HepG2 (cell line): ENCODE data around the gene PCDHA13.

Experiments used
- ATRX ChIP-seq: sonication (generic); formaldehyde crosslinking; IDR thresholded peaks from 2 replicates; pipeline ENCODE4 v1.4.0; 2020; ENCODE audit warnings: missing genetic modification reagents, borderline replicate concordance
- CBFB ChIP-seq: sonication (generic); formaldehyde crosslinking; IDR thresholded peaks from 2 replicates; pipeline ENCODE4 v1.4.0; 2020; ENCODE audit warnings: missing genetic modification reagents
- ERF ChIP-seq: IDR thresholded peaks from 2 replicates; pipeline ENCODE4 v1.6.1; 2018; ENCODE audit warnings: missing biosample characterization, missing genetic modification reagents
- EZH2 ChIP-seq: conservative IDR thresholded peaks from 2 replicates; pipeline ENCODE4 v1.6.1; 2012; ENCODE audit warnings: mild to moderate bottlenecking, low read depth, low read length, moderate library complexity
- GLI4 ChIP-seq: sonication (generic); formaldehyde crosslinking; IDR thresholded peaks from 2 replicates; pipeline ENCODE4 v1.5.1; 2020; ENCODE audit warnings: missing genetic modification reagents, mild to moderate bottlenecking, moderate library complexity, borderline replicate concordance
- HOXA5 ChIP-seq: sonication (generic); formaldehyde crosslinking; IDR thresholded peaks from 2 replicates; pipeline ENCODE4 v1.4.0; 2020; ENCODE audit warnings: missing genetic modification reagents
- JUND ChIP-seq: sonication (generic); formaldehyde crosslinking; IDR thresholded peaks from 2 replicates; pipeline ENCODE4 v1.8.0; 2022; ENCODE audit warnings: mild to moderate bottlenecking, missing genetic modification reagents
- POLR2A ChIP-seq, 2 experiments: IDR thresholded peaks; 2 replicates each; pipeline ENCODE4 v1.6.1; 2011; ENCODE audit warnings: low read depth in 2 of 2, low read length in 2 of 2, mild to moderate bottlenecking in 1 of 2, moderate library complexity in 1 of 2; ENCODE audit not compliant: insufficient read depth in 1 of 2
- YY1 ChIP-seq: IDR thresholded peaks from 2 replicates; pipeline ENCODE4 v1.6.1; 2011; ENCODE audit warnings: low read length, low read depth, moderate library complexity, mild to moderate bottlenecking; ENCODE audit not compliant: insufficient read depth, insufficient replicate concordance
- TF ChIP-seq, protein P1 (sequence below): sonication (generic); formaldehyde crosslinking; IDR thresholded peaks from 2 replicates; pipeline ENCODE4 v1.5.0; 2020; ENCODE audit warnings: mild to moderate bottlenecking, missing genetic modification reagents, moderate library complexity
- TF ChIP-seq, protein P2 (sequence below): sonication (generic); IDR thresholded peaks from 2 replicates; pipeline ENCODE4 v1.6.1; 2016; ENCODE audit warnings: low read depth, borderline replicate concordance
- TF ChIP-seq, protein P3 (sequence below): sonication (generic); formaldehyde crosslinking; conservative IDR thresholded peaks from 2 replicates; pipeline ENCODE4 v1.8.0; 2022; ENCODE audit warnings: low read depth, missing genetic modification reagents

DNA sequence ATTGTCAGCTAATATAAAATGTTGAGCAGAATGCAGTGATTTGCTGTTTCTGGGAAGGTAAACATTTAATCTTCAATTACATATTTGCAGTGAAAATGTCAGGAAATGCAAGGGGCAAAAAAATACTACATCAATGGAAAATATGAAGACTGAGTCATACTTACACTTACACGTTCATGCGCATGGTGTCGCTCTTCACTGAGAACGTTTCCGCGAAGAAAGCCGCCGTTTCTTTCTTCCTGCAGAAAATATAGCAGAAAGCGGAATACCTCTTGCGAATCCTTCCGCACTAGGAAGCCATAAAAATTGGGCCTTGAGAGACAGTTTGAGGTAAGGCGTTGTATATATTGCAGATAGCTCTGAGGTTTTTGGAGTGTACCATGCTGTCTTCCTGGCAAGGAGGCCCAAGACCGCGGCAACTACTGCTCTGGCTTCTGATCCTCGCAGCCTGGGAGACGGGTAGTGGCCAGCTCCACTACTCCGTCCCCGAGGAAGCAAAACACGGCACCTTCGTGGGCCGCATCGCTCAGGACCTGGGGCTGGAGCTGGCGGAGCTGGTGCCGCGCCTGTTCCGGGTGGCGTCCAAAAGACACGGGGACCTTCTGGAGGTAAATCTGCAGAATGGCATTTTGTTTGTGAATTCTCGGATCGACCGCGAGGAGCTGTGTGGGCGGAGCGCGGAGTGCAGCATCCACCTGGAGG, at the start of gene PCDHA13:
- no peak for TF ChIP-seq EZH2
- no peak for TF ChIP-seq CBFB (CRISPR knock-in tag)
- TF ChIP-seq, protein P1, sequence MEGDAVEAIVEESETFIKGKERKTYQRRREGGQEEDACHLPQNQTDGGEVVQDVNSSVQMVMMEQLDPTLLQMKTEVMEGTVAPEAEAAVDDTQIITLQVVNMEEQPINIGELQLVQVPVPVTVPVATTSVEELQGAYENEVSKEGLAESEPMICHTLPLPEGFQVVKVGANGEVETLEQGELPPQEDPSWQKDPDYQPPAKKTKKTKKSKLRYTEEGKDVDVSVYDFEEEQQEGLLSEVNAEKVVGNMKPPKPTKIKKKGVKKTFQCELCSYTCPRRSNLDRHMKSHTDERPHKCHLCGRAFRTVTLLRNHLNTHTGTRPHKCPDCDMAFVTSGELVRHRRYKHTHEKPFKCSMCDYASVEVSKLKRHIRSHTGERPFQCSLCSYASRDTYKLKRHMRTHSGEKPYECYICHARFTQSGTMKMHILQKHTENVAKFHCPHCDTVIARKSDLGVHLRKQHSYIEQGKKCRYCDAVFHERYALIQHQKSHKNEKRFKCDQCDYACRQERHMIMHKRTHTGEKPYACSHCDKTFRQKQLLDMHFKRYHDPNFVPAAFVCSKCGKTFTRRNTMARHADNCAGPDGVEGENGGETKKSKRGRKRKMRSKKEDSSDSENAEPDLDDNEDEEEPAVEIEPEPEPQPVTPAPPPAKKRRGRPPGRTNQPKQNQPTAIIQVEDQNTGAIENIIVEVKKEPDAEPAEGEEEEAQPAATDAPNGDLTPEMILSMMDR (CRISPR knock-in tag), result peak; percentile 40
- no peak for TF ChIP-seq GLI4
- TF ChIP-seq HOXA5 (CRISPR knock-in tag), result no peak
- TF ChIP-seq, protein P2, sequence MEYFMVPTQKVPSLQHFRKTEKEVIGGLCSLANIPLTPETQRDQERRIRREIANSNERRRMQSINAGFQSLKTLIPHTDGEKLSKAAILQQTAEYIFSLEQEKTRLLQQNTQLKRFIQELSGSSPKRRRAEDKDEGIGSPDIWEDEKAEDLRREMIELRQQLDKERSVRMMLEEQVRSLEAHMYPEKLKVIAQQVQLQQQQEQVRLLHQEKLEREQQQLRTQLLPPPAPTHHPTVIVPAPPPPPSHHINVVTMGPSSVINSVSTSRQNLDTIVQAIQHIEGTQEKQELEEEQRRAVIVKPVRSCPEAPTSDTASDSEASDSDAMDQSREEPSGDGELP, result no peak
- no peak for TF ChIP-seq ATRX (CRISPR knock-in tag)
- TF ChIP-seq, protein P3, sequence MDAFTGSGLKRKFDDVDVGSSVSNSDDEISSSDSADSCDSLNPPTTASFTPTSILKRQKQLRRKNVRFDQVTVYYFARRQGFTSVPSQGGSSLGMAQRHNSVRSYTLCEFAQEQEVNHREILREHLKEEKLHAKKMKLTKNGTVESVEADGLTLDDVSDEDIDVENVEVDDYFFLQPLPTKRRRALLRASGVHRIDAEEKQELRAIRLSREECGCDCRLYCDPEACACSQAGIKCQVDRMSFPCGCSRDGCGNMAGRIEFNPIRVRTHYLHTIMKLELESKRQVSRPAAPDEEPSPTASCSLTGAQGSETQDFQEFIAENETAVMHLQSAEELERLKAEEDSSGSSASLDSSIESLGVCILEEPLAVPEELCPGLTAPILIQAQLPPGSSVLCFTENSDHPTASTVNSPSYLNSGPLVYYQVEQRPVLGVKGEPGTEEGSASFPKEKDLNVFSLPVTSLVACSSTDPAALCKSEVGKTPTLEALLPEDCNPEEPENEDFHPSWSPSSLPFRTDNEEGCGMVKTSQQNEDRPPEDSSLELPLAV, result no peak
- TF ChIP-seq YY1, result no peak
- TF ChIP-seq POLR2A (IDR thresholded peaks at IDR 0.05; ENCODE audit: insufficient read depth in 1 of 2, low read depth in 2 of 2, low read length in 2 of 2), result no peak
- TF ChIP-seq ERF (CRISPR knock-in tag), result no peak
- TF ChIP-seq JUND, result no peak
